SHP77 treated with DMSO at 0.1 percent for 48 hours (cell line): ENCODE data around the gene MAP6.

ENCODE experiments used
- DNase-seq: peaks from one replicate; lab custom pipeline; 2025; lab: John Stamatoyannopoulos, UW

Gene MAP6

DNA sequence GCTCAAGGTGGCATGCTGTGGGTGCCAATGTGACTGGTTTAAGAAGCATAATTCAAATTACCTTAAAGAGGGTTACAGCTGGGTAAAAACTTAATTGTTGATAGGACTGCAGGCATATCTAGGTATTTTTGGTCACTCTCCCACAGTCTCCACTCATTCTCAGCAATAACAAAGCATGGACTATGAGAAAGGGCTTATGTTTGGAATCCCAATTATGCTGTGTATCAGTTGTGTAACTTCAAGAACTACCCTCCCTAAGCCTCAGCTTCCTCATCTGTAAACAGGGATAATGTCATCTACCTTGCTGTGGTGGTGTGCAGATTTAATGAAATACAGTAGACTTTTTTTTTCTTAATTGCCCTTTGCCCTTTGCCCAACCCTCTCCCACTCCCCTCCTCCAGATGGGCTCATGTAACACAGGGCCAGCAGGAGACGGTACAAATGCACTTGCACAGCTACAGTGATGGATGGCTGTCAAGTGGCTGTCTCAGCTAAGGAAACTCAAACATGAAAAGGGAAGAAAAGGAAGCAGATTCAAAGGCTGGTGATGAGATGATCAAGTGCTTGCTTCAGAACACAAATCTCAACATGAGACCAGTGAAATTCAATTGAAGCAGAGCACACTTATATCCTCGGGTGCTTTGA lies 37.6 kb downstream of the MAP6 start:
- DNase-seq = no peak

DNA sequence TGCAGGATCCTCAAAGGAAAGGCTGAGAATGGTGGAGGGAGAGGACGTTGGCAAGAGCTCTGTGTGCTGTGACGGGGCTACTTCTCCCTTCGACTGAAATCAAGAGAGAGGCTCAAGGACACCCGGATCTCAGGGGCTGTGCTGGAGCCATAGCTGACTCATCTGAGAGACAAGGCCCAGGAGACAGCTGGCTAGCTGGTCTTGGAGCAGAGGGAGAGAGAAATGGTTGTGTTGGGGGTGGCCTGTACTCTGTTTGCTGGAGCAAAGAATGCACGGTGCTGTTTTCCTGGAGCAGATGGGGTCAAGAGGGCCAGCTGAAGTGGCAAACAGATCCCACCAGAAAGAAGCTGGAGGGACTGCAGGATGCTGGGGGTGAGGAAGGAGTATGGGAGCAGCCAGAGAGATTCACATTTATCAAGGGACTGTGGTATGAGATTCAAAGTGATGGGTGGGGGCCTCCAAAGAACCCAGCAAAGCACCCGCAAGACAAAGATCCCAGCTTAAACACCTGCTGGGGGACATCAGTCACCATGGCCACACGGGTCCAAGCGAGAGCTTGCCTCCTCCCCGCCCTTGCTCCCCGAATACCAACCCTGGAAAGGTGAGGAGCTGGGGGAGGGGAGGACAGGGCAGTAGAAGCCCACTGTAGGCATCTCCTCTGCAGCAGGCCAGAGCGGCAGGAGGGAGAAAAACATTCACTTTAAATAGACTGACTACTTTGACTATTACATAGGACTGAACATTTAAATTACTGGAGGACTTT lies 40.8 kb downstream of the MAP6 start:
- peak; percentile 22 for DNase-seq

DNA sequence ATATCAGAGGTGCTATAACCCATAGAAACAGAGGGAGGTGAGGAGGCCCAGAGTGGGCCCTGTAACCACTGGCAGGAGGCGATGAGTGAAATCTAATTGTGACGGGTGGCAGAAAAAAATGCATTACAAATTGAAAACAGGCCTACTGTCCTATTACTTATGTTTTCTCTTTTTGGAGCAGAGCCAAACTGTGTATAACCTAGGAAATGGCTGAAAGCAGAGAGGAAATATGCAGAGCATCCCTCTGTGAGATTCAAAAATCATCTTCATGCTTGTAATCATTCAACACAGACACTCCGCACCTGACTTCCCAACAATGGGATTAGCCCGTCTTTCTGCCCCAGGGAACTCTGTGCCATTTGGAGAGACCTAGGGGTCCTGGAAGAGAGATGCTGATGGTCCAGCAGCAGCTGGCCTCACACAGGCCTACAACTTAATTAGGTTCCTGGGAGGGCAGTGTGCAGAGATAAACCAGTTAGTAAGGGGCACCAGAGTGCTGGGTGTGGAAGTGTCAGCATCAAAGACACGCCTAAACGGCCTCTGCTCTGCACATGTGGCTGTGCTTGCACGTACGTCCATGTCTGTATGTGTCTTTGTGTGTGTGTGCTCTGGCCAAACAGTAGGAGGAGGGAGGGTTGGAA lies 41.8 kb downstream of the MAP6 start:
- peak; percentile 56 for DNase-seq

DNA sequence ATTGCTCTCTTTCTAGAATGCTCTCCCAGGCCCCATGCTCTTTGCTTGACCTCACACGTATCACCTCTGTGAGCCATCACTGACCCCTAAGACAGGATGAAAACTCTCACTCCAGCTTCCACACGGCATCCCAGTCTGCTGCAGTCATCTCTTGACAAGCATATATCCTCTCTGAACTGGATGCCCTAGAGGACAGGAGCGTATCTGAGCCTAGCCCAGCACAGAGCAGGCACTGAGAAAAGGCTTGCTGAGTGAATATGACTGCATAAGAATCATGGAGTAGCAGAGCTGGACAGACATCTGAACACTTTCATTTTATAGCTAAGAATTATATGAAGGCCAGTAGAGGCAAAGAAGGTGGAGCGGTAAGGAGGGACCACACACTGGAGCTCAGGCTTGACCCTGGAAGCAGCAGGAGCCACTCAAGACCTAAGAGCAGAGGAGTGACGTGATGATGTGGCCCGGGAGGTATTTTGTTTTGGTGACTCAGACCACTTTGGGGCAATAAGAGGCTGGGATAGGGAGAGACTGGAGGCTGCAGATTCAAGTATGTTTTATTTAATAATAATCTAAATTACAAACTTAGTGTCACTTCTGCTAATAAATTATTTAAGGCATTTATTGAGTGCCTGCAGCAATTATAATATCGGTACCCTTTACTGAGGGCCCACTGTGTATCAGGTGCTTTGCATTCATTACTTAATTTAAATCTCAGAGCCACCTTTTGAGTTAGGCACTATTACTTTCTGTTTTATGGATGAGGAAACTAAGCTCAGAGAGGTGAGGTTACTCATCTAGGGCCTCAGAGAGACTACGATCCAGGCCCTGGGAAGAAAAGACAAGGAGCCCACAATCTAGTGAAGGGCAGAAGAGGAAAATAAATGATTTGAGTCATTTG lies 42.6 kb downstream of the MAP6 start:
- peak; percentile 23 for DNase-seq

DNA sequence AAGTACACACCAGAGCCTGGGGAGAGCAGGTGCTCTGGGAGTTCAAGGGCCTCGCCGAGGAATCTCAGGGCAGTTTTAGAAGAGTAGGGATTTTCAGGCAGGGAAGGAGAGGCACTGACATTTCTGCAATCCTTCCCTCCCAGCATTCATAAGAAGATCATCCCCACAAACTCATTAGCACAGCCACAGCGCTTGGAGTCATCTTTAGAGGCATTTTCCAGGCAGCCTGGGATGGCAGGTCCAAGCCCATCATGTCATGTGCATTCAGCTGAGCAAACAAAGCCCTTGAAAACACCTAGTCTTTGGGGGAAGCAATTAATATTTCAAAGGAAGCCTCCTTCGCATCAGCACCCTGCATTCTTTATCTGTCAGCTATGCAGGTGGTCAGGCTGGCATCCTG lies 43.8 kb downstream of the MAP6 start:
- DNase-seq = peak; percentile 95

DNA sequence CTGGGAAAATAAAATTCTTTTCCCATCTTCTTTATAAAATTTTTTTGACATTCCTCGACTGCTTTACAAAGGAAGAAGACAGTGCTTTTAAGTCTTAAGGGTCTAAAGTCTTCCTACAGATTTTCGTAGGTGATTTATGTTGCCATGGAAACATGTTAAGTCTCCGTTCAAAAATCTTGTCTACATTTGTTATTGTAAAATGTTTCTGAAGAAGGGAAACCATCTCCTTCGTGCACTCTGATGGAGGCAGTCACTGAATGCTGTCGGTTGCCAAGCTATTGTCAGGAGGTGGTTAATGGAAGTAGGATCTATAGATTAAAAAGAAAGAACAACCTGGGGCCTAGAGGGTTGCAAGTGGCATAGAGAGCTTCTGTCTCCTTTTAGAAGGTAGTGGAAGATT lies 52.6 kb downstream of the MAP6 start:
- no peak for DNase-seq

DNA sequence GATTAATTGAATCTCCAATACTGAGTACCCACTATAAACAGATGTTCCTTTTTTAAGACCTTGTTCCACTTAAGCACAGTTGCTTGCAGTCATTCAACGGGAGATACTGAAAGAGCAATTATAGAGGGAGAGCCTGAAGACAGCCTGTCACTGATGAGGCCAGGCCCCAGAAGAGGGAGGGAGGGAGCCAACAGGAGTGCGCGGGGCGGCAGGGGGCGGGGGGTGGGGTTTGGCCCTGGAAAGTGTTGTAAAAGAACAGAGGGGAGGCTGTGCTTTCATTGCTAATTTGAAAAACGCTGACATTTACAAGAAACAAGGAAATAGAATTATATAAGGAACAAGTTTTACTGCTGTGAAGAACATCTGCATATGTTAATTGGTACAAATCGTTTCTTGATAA lies 53.1 kb downstream of the MAP6 start:
- no peak for DNase-seq

DNA sequence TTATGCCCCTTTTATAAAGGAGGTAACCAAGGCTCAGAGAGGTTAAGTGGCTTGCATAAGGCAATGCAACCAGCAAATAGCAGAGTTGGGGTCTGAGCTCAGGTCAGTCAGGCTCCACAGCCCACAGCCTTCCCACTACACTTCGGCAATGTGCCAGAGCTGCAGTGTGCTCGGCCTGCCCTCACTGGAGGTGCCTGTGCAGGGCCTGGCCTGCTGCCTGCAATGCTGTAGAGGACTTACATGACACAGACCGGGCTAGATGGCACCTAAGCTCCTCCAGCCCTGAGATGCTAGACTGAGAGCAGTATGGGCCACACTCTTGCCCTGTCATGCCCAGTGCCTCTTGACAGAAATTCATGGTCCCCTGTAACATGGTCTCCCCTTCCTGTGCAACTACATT lies 57.0 kb downstream of the MAP6 start:
- no peak for DNase-seq

DNA sequence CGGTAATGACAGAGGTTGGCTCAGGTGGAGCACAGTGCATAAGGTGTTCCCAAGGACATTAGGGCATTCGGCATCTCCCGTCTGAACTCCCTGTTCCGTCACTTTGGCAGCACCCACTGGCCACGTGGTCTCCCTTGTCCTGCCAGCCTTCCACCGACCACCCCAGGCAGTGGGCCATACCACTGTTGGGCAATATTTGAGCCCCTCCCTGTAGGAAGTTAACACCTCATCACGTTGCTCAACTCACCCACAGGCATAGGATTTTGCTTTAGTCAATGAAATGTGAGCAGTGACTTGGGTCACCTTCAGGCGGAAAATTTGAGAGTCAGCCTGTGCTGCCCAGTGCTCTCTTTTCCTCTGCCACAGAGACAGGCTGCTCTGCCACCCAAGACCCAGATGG lies 62.7 kb downstream of the MAP6 start:
- DNase-seq = no peak

DNA sequence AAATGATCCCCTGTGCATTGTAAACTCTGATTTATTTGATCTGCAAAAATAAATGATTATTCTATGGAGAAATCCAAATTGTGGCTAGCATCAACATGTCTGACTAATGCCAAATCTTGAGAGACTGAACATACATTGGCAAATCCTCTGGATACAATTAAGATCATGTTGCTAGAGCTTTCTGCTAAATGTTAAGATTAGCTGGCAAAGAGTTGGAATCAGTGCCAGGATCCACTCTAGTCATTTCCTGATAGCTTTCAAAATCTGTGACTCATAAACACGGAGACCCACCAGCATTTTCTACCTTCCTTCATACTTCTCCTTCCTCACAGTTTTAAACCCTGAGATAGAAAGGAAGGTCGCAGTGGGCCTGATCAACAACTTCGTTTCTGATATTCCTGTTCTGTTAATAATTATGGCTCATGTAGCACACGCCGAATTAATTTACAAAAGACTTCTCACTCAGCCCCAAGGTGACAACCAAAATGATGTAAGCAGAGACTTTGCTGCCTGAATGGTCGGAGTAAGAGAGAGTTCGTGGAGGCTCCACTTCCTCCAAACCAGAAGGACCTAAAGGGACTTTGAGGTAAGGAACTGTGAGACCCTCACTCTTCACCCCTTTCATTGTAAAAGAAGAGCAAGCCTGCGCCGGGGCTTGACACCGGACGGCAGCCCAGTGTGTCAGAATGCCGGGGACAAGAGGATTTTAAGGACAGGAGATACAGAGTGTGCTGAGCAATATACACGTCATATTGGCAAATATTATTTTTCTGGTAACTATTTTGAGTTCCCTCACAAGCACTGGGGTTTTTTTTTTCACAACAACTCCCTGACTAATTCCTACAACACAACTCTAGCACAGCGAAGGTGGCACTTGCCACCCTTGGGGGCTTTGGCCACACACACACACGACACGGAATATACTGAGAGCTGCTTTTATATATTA lies 64.8 kb downstream of the MAP6 start:
- no peak for DNase-seq

DNA sequence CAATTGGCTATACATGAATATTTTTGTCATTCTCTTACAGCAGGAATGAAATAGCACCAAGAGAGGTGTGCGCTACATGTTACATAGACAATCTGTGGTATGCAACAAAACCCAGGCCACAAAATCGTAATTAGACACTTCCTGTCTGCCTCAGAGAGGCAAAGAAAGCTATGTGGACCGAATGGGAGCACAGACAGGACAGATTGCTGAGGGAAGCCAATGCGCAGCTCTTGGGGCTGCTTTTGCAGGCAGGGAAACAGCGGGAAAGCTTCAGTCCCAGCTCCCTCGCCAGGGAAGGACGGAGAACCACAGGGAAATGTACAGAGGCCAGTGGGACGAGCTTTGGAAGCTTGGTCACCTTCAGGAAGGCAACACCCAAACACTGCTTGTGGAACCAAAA lies 65.9 kb downstream of the MAP6 start:
- DNase-seq = no peak

DNA sequence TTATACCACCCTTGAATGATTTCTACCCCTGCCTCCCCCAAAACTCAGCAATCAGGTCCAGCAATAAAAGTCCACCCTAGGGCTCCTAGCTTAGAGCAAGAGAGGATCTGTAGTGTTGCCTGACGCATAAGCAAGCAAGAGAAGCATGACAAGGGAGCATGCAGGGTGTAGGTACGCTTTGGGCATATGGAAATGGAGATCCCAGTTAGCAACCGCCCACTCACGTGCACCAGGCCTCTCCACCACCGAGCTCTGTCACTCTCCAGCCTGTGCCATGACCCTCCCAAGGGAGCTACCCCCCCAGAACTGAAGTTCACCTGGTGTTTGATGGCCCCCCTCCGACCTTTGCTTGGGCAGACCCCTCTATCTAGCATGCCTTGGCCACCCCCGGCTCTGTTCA lies 67.3 kb downstream of the MAP6 start:
- DNase-seq = no peak

DNA sequence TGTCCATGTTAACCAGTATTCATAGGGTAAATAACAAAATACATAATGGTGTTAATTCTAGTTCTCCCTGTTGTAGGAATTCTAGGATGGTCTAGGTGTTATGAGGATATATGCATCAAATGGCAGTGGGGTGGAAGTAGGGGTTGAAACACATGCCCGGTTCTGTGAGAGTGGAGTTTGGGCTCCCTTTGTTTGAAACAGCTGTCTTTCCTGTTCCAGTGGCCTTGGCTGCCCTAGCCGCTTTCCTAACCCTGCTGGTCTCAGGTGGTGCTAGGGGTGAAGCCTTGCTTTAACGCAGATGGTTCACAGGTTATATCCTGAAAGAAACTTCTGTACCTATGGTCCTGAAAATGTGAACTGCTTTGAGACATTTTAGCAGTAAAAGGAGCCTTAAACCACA lies 68.5 kb downstream of the MAP6 start:
- no peak for DNase-seq

DNA sequence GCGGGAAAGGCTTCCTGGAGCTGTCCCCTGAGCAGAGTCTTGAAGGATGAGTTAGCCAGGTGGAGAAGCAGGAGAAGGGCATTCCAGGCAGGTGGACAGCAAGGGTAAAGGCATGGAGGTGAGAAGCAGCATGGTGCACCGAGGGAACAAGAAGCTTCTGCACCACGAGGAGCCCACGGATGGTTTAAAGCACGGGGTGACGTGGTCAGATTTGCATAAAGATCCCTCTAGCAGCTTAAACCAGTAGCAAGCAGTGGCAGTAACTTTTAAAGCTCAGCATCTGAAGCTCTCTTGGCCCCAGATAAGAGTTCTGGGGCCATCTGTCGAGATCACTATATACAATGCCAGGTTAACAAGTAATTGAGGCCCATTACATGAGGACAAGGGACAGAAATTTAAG lies 69.9 kb downstream of the MAP6 start:
- DNase-seq = no peak

DNA sequence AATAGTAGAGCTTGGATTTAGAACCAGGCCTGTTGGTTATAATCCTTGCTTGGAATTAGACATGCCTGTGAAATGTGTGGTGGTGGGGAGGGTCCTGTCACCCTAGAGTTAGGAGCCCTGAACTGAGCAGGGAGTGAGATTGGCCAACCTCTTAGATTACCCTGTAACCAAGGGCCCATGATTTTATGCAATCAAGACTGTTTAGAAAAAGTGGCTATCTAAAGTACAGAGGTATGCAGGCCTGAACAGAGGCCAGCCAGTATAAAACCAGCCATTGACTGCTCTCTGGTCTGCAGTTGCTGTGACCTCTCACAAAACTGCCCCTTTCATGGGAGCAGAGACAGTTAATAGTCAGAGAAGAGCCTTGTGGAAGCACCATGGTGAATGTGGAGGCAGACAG lies 70.6 kb downstream of the MAP6 start:
- no peak for DNase-seq

DNA sequence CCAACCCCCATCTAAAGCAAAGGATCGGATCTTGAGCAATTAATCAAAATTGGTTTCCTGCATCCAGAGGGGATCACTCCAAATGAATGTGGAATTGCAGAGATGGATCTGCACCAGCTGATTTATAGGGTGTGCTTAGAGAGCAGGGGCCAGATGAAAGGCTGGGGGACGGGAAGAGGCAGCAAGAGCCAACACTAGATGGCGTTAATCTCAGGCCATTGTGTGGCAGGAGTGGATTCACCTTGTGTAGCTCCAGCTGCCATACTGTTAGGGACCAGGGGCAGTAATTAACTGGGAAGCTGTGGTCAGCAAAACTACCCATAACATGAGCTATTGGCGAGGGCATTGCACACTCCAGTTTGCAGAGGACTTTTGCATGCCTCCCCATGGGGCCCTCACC lies 71.2 kb downstream of the MAP6 start:
- DNase-seq = peak; percentile 71

DNA sequence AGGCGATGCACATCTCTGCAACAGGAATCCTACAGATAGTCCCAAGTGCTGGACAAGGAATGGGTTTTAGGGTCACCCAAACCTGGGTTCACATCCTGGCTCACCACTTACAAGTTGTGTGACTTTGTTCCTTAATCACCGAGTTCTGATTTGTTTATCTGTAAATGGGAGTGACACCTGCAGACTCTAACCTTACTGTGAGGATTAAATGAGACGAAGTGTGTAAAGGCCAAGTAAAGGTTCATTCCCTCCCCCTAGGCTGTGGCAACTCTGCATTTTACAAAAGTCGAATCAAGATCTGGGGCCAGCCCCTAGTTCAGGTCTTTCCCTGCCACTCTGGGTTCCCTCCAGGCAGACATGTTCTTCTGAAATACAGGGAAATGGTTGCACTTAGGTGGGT lies 71.9 kb downstream of the MAP6 start:
- no peak for DNase-seq

DNA sequence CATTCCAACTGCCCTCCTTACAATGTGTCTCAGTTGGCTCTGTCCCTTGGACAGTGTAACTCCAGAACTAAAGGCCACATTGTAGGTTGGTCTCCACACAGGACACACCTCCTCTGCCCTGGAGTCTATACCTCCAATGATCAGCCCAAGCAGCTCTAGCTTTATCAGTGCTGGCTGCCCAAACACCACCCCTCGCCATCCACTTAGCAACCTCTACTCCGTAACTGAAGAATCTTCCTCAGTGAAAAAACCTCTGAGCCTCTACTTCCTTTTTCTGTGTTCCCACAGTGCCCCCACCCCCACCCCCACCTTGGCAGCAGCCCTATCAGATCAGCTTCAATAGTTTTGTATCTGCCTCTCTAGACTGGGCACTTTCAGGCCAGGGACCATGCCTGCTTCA lies 73.4 kb downstream of the MAP6 start:
- no peak for DNase-seq

DNA sequence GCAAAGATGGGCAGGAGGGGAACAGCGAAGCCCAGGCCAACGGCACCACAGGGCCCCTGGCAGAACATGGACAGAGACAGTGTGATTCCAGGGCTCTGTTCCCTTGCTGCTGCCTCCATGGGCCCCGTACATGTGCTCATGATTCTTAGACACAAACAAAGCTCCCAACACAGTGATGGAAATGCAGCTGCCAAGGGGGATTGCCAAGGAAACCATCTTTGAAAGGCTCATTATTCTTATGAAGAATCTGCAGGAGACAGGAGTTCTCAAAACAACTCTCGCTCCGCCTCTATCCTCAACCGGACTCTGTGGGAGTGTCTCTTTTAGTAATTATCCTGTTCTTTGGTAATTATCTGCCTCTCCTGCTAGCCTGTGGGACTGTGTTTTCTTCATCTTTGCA lies 74.6 kb downstream of the MAP6 start:
- no peak for DNase-seq

DNA sequence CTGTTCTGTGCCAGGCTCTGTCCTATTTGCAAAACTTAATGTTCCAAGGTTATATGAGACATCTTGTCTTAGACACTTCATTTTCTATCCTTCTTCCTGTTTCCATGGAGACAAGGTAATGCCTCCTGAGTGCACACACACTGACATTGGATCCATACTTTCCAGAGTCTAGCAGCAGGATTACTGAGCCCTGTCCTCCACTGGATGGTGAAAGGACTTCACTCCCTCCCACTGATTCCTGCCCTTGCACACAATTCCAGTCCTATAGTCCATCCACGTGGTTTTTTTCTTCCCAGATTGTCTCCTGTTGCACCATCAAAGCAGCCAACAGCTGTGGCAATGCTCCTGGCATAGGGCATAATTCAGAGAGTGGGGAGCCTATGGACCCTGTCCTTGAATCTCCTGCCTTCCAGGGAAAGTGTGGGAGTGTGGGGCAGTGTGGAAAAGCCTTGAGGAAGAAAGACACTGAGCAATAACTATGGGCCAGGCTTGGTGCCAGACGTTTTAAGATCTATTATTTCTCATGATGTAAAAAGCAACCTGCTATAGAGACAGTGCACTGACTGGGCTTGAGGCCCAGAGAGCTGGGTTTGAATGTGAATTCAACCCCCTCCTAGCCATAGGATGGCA lies 75.4 kb downstream of the MAP6 start:
- DNase-seq = peak; percentile 68

DNA sequence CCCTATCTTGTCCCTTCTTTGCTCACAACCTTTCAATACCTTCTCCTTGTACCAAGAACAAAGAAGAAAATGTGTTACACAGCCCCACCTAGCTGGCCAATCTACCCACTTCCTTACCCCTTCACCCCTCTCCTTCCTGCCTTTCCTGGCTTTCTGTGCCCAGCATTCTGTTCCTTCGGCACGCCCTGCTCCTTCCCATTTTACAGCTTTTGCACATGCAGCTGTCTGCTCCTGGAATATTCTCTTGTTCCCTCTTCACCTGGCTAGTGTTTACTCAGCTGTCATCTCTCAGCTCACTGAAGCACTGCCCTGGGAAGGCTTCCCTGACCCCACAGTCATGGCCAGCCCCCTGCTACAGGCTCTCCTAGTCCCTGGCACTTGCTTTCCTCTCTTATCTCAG lies 76.1 kb downstream of the MAP6 start:
- peak; percentile 97 for DNase-seq
